ENCODE measurements around the gene PCDH9.

DNA sequence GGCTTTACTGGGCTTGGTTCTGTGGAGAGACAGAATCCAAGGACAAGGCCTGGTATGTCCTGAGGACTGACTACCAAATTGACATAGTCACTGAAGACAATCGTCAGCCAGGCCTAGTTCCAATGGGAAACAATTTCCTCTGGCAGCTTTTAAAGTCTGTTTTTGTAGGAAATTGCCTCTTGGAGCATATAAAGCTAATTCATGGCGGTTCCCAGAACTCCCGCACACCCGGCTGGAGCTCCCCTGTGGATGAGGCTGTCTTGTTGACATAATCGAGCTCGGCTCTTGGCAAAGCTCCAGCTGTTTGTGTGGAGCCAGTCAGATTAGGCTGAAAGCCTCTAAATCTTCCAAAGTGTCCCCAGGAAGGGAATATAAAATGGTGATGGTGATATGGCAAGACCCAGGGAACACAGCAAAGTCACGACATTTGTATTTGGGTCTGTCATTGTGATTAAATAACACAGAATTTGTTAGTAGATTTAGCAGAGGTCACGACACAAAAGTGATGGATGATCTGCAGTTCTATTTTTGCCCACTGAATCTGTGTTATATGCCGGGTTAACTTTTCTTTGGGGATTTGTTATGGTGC is 395.0 kb downstream of the PCDH9 start:
- TF ChIP-seq POLR2A (IDR thresholded peaks at IDR 0.05): no peak
- TF ChIP-seq, protein P1, sequence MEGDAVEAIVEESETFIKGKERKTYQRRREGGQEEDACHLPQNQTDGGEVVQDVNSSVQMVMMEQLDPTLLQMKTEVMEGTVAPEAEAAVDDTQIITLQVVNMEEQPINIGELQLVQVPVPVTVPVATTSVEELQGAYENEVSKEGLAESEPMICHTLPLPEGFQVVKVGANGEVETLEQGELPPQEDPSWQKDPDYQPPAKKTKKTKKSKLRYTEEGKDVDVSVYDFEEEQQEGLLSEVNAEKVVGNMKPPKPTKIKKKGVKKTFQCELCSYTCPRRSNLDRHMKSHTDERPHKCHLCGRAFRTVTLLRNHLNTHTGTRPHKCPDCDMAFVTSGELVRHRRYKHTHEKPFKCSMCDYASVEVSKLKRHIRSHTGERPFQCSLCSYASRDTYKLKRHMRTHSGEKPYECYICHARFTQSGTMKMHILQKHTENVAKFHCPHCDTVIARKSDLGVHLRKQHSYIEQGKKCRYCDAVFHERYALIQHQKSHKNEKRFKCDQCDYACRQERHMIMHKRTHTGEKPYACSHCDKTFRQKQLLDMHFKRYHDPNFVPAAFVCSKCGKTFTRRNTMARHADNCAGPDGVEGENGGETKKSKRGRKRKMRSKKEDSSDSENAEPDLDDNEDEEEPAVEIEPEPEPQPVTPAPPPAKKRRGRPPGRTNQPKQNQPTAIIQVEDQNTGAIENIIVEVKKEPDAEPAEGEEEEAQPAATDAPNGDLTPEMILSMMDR (IDR thresholded peaks at IDR 0.05): no peak
